ACC112 (cell line): Measurements from ENCODE around the gene CCDC148.

ENCODE experiments used
- H2AFZ ChIP-seq: fragments of 200-600 bp; sonication (generic); one replicate; pipeline ENCODE4 v1.6.0; 2017; ENCODE audit warnings: antibody characterized with exemption, low read length; ENCODE audit not compliant: unreplicated experiment
- H3K27ac ChIP-seq: fragments of 200-600 bp; sonication (generic); 2 replicates; pipeline ENCODE4 v1.5.1; 2014; ENCODE audit warnings: low read depth, mild to moderate bottlenecking, antibody characterized with exemption, low read length, moderate library complexity
- H3K27me3 ChIP-seq: fragments of 200-600 bp; sonication (generic); 2 replicates; pipeline ENCODE4 v1.6.1; 2014; ENCODE audit warnings: mild to moderate bottlenecking, antibody characterized with exemption, low read length, moderate library complexity, mixed read lengths; ENCODE audit not compliant: insufficient read depth
- H3K36me3 ChIP-seq: fragments of 200-600 bp; sonication (generic); 2 replicates; pipeline ENCODE4 v1.6.1; 2016; ENCODE audit warnings: mild to moderate bottlenecking, antibody characterized with exemption, low read length, moderate library complexity, mixed read lengths; ENCODE audit not compliant: insufficient read depth
- H3K4me1 ChIP-seq: fragments of 200-600 bp; sonication (generic); one replicate; pipeline ENCODE4 v1.6.1; 2016; ENCODE audit warnings: low read length, mixed read lengths; ENCODE audit not compliant: insufficient read depth, unreplicated experiment, control insufficient read depth
- H3K4me3 ChIP-seq: fragments of 200-600 bp; sonication (generic); 2 replicates; pipeline ENCODE4 v1.5.1; 2014; ENCODE audit warnings: mild to moderate bottlenecking, low read depth, low read length
- H3K79me2 ChIP-seq: fragments of 200-600 bp; sonication (generic); one replicate; pipeline ENCODE4 v1.6.0; 2016; ENCODE audit warnings: low read length; ENCODE audit not compliant: control insufficient read depth, unreplicated experiment, insufficient read depth

CCDC148 gene

DNA sequence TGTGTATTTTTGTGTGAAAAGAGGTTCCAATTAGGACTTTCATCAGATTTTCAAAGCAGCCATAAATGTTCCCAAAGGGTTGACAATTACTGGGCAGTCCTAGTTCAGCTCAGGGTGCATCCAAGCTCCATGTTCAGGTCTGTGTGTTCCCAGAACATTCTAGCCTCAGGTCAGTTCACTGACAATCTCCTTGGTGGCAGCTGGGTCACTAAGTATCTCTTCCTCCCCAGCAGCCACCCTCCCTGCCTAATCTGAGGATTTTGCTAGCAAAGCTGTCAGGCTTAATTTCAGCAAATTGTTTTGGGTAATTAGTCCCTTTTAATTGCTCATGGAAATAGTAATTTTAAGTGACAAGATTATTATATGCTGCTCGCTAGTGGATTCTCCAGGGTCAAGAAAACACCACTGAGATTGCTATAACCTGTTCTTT lies 325.1 kb downstream of the CCDC148 start:
- no peaks in the 10 kb centered on the region for H3K79me2 ChIP-seq
- H3K4me3 ChIP-seq = no peak overlapping the region
- peaks cover 48% of the 10 kb centered on the region for H3K27me3 ChIP-seq
- no peaks in the 10 kb centered on the region for H3K4me1 ChIP-seq
- H3K27ac ChIP-seq = no peak overlapping the region
- H3K36me3 ChIP-seq = no peaks in the 10 kb centered on the region
- no peak overlapping the region for H2AFZ ChIP-seq

- Histone ChIP-seq H3K27me3 (peaks cover 53% of the 10 kb centered on the region), H3K4me3 (no peak overlapping the region), H3K79me2 (no peaks in the 10 kb centered on the region), H3K36me3 (no peaks in the 10 kb centered on the region), H3K27ac (no peak overlapping the region), H2AFZ (no peak overlapping the region), H3K4me1 (no peaks in the 10 kb centered on the region)
Observed at GRCh38 chr2:158130832-158131473, 325.6 kb downstream of the CCDC148 start.

DNA sequence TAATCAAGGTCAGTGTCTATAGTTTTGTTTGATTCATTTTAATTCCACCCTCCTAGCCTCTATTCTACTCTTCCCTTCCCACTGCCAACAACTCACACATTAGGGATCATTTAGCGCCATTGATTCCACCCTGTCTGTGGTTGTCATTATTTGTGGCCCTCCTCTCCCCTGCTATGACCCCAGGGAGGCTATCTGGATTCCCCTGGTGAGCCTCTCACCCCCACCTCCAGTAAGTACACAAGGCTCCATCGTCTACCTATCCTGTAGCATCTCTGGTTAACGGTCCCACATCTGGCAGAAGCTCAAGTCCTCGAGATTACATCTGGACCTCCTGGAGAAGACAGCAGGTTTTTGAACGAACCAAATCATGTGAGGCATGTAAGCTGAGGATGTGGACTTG lies 327.5 kb downstream of the CCDC148 start:
- H3K4me3 ChIP-seq = no peak overlapping the region
- H3K27ac ChIP-seq = no peak overlapping the region
- H3K27me3 ChIP-seq = peaks cover 66% of the 10 kb centered on the region
- no peaks in the 10 kb centered on the region for H3K36me3 ChIP-seq
- no peaks in the 10 kb centered on the region for H3K4me1 ChIP-seq
- no peak overlapping the region for H2AFZ ChIP-seq
- no peaks in the 10 kb centered on the region for H3K79me2 ChIP-seq

DNA sequence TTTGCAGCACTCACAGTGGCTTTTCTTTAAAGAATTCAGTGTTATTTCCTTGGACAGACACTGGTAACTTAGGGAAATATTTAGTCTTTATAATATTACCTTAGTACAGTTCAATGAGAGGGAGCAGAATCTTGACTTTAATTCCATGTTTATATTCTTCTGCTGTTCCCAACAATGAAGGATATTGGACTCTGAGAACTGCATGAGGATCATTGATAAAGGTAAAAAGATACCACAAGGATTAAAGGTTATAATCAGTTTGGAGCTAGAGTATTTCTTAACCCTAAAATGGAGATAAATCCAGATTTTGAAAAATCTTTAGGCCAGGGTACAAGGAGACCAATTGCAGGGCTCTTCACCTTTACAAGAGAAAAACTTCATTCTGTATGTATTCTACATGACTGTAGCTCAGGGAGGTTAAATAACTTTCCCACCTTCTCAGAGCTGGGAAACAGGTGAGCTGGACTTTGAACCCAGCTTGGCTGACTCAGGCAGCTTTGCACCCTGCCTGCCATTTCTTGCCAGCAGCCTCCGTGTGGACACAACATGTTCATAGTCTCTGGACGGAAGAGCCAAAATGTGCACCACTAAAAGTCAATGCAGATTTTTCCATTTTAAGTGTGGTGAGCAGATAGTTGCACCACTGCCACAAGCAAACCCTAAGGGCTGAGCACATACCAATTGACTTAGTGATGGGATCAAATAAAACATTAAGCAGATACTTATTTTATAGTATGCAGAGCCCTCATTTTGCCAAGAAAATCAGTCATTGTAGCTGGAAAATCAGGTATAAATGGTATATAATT lies 328.2 kb downstream of the CCDC148 start:
- H3K27ac ChIP-seq = no peak overlapping the region
- no peak overlapping the region for H2AFZ ChIP-seq
- H3K4me1 ChIP-seq = no peaks in the 10 kb centered on the region
- H3K4me3 ChIP-seq = no peak overlapping the region
- no peaks in the 10 kb centered on the region for H3K79me2 ChIP-seq
- H3K27me3 ChIP-seq = peaks cover 72% of the 10 kb centered on the region
- H3K36me3 ChIP-seq = no peaks in the 10 kb centered on the region

DNA sequence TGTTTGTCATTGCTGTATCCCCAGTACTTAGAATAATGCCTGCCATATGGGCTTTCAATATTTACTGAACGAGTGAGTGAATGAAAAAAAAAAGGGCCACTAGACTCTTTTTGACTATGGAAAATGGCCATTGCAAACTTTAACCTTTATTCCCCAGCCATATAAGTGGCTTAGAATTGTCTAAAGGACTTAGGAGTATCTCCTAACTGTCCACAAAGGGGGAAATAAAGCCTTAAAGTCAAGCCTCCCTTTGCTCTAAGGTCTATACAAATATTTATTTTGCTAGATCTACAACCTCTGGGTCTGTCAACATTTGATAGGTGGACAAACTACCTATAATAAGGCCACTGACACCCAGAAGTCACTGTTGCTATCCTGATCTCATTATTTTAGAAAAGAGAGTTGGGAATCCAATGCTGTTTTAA lies 329.2 kb downstream of the CCDC148 start:
- no peak overlapping the region for H3K27ac ChIP-seq
- no peaks in the 10 kb centered on the region for H3K36me3 ChIP-seq
- no peaks in the 10 kb centered on the region for H3K79me2 ChIP-seq
- no peak overlapping the region for H2AFZ ChIP-seq
- H3K27me3 ChIP-seq = peaks cover 71% of the 10 kb centered on the region
- no peak overlapping the region for H3K4me3 ChIP-seq
- H3K4me1 ChIP-seq = no peaks in the 10 kb centered on the region

GRCh38 chr2:158125756-158126498 lies 330.6 kb downstream of the CCDC148 start:
- Histone ChIP-seq H3K27ac (no peak overlapping the region), H3K4me1 (no peaks in the 10 kb centered on the region), H3K79me2 (no peaks in the 10 kb centered on the region), H3K4me3 (no peak overlapping the region), H3K27me3 (peaks cover 71% of the 10 kb centered on the region), H3K36me3 (no peaks in the 10 kb centered on the region), H2AFZ (no peak overlapping the region)

DNA sequence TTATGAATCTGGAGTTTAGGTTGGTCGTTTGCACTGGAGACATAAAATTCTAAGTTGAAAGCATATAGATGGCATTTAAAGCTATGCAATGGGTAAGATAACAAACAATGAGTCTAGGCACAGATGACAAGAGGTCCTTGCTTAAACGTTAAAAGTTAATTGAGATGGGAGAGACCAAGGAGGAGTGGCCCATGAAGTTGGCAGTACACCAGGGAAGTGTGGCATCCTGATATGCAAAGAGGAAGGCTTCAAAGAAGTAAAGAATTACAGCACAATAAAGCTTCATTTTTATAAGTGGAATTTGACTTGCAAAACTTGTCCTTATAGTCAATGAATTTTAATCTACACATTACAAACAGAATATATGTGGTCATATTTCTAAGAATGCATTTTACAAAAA lies 331.7 kb downstream of the CCDC148 start:
- H3K79me2 ChIP-seq = no peaks in the 10 kb centered on the region
- no peak overlapping the region for H2AFZ ChIP-seq

More for the DNA sequence above, 331.7 kb downstream of the CCDC148 start:
- Histone ChIP-seq H3K36me3 (no peaks in the 10 kb centered on the region), H3K27me3 (peaks cover 76% of the 10 kb centered on the region), H3K27ac (no peak overlapping the region), H3K4me1 (no peaks in the 10 kb centered on the region), H3K4me3 (no peak overlapping the region)
